HG03457 (cell line): ENCODE data around the gene CYP46A1.
"Not testable (repeated sequence)": the region's sequence is repeated elsewhere in the genome, so short reads cannot be mapped to it uniquely, and the experiment has no call there.

Source experiments
- ATAC-seq: cut with Tn5 transposase; IDR thresholded peaks from one replicate; pipeline ENCODE4 v1.9.1; 2021; ENCODE audit warnings: moderate number of reproducible peaks; ENCODE audit not compliant: unreplicated experiment

The CYP46A1 gene

GRCh38 chr14:99754141-99755067, 70.3 kb downstream of the CYP46A1 start:
- ATAC-seq: no peak

- no peak for ATAC-seq
Observed at GRCh38 chr14:99755068-99755405, 70.9 kb downstream of the CYP46A1 start.

- ATAC-seq: no peak
Observed at GRCh38 chr14:99755629-99756603, 71.8 kb downstream of the CYP46A1 start.

- ATAC-seq: no peak
Observed at GRCh38 chr14:99756796-99757195, 72.7 kb downstream of the CYP46A1 start.

- ATAC-seq: no peak
Observed at GRCh38 chr14:99757331-99758070, 73.4 kb downstream of the CYP46A1 start.

GRCh38 chr14:99758121-99758821, 74.2 kb downstream of the CYP46A1 start:
- no peak for ATAC-seq

GRCh38 chr14:99758872-99759545, 74.9 kb downstream of the CYP46A1 start:
- no peak for ATAC-seq

GRCh38 chr14:99759546-99759925, 75.4 kb downstream of the CYP46A1 start:
- ATAC-seq: no peak

GRCh38 chr14:99760817-99761216, 76.7 kb downstream of the CYP46A1 start:
- ATAC-seq: no peak

GRCh38 chr14:99762911-99763310, 78.8 kb downstream of the CYP46A1 start:
- not testable (repeated sequence) for ATAC-seq

GRCh38 chr14:99763527-99764221, 79.6 kb downstream of the CYP46A1 start:
- ATAC-seq: no peak

GRCh38 chr14:99764222-99764706, 80.2 kb downstream of the CYP46A1 start:
- no peak for ATAC-seq

- no peak for ATAC-seq
Observed at GRCh38 chr14:99768381-99768780, 84.3 kb downstream of the CYP46A1 start.

- no peak for ATAC-seq
Observed at GRCh38 chr14:99769123-99769522, 85.0 kb downstream of the CYP46A1 start.

GRCh38 chr14:99769799-99770198, 85.7 kb downstream of the CYP46A1 start:
- no peak for ATAC-seq

- no peak for ATAC-seq
Observed at GRCh38 chr14:99772371-99773283, 88.5 kb downstream of the CYP46A1 start.

- ATAC-seq: no peak
Observed at GRCh38 chr14:99773521-99774497, 89.7 kb downstream of the CYP46A1 start.
